Endothelial cell of umbilical vein (primary cell): Measurements from ENCODE around the gene PODXL2. TPM values are rescaled to one million over a fixed set of nuclear protein-coding genes. Genes with fewer than 3 reads are reported as not detected.

Experiments
- BruUV-seq: library from RNA; stranded (reverse); fragments of 400-500 nt; replicated peaks from 2 replicates; lab custom pipeline; 2021; lab: Mats Ljungman, UMichigan
- CTCF ChIA-PET: fragments of 300-600, 350-600 bp; sonication (Branson Sonifier 250); formaldehyde crosslinking; loops from one replicate; lab custom pipeline; 2021; ENCODE audit warnings: antibody characterized with exemption, inconsistent platforms; lab: Charles Lee
- POLR2A ChIA-PET: fragments of 300-600, 350-600 bp; sonication (Branson Sonifier 250); formaldehyde crosslinking; loops from one replicate; lab custom pipeline; 2021; ENCODE audit warnings: antibody characterized with exemption, inconsistent platforms; lab: Charles Lee
- DNase-seq: peaks from one replicate; pipeline ENCODE4 v3.0.0-alpha.2; 2011; ENCODE audit warnings: low read depth, low spot score
- FAIRE-seq: peaks from 2 replicates; lab custom pipeline; 2011; peaks lifted over from hg19 to GRCh38; lab: Jason Lieb, UNC
- H2AFZ ChIP-seq: 2 replicates; pipeline ENCODE4 v1.6.0; 2012; ENCODE audit warnings: low read depth, low read length, control low read depth, inconsistent platforms
- H3K27ac ChIP-seq: 2 replicates; pipeline ENCODE4 v1.5.1; 2011; ENCODE audit warnings: low read depth, mild to moderate bottlenecking, control low read depth, low read length, moderate library complexity; ENCODE audit not compliant: insufficient read depth
- H3K27me3 ChIP-seq, 2 experiments: 2 replicates each; pipeline versions ENCODE4 v1.6.0 to v1.6.1; 2011; ENCODE audit warnings: low read length in 2 of 2, mixed read lengths in 1 of 2; ENCODE audit not compliant: control insufficient read depth in 2 of 2, insufficient read depth in 2 of 2
- H3K36me3 ChIP-seq, 2 experiments: 2 replicates in 1 of 2; 3 replicates in 1 of 2; pipeline ENCODE4 v1.5.1; 2011; ENCODE audit warnings: low read length in 2 of 2, mild to moderate bottlenecking in 1 of 2, moderate library complexity in 1 of 2; ENCODE audit not compliant: control insufficient read depth in 2 of 2, insufficient read depth in 2 of 2; ENCODE audit errors: extremely low read depth in 1 of 2
- H3K4me1 ChIP-seq: 3 replicates; pipeline ENCODE4 v1.5.1; 2011; ENCODE audit warnings: mild to moderate bottlenecking, low read length; ENCODE audit not compliant: control insufficient read depth, insufficient read depth; ENCODE audit errors: extremely low read depth
- H3K4me2 ChIP-seq: 2 replicates; pipeline ENCODE4 v1.6.1; 2011; ENCODE audit warnings: low read length, control low read depth, mixed read lengths; ENCODE audit not compliant: insufficient read depth
- H3K4me3 ChIP-seq, 3 experiments: fragments of 200-600 bp in 1 of 3; sonication (generic), shearing (Covaris generic) in 1 of 3; replicated peaks in 1 of 3; 2 replicates each; pipeline ENCODE4 v1.5.1; 2011 to 2016; ENCODE audit warnings: control low read depth in 3 of 3, low read length in 3 of 3, mild to moderate bottlenecking in 2 of 3, inconsistent platforms in 1 of 3, low read depth in 1 of 3, moderate library complexity in 1 of 3; ENCODE audit not compliant: insufficient read depth in 1 of 3
- H3K79me2 ChIP-seq: 2 replicates; pipeline ENCODE4 v1.6.0; 2012; ENCODE audit warnings: low read length, inconsistent platforms; ENCODE audit not compliant: control insufficient read depth, insufficient read depth
- H3K9ac ChIP-seq: replicated peaks from 2 replicates; pipeline ENCODE3; 2011; ENCODE audit warnings: low read length, control low read depth; ENCODE audit not compliant: insufficient read depth; ENCODE audit errors: extremely low read depth
- H3K9me1 ChIP-seq: replicated peaks from 3 replicates; pipeline ENCODE4 v1.6.0; 2011; ENCODE audit warnings: mild to moderate bottlenecking, low read length; ENCODE audit not compliant: control insufficient read depth, insufficient read depth; ENCODE audit errors: extremely low read depth
- H3K9me3 ChIP-seq: replicated peaks from 2 replicates; pipeline ENCODE4 v1.5.1; 2012; ENCODE audit warnings: low read length, inconsistent platforms; ENCODE audit not compliant: control insufficient read depth, insufficient read depth
- H4K20me1 ChIP-seq: replicated peaks from 2 replicates; pipeline ENCODE3; 2011; ENCODE audit warnings: mild to moderate bottlenecking, low read length; ENCODE audit not compliant: control insufficient read depth, insufficient read depth; ENCODE audit errors: extremely low read depth
- EZH2 ChIP-seq: IDR thresholded peaks from 2 replicates; pipeline ENCODE4 v1.6.1; 2012; ENCODE audit warnings: borderline replicate concordance, low read depth, mild to moderate bottlenecking, moderate library complexity, low read length, inconsistent platforms; ENCODE audit not compliant: severe bottlenecking
- FOS ChIP-seq: IDR thresholded peaks from 2 replicates; pipeline ENCODE4 v1.6.1; 2011; ENCODE audit warnings: mild to moderate bottlenecking, low read length, moderate library complexity, borderline replicate concordance; ENCODE audit not compliant: insufficient read depth
- GATA2 ChIP-seq: IDR thresholded peaks from 2 replicates; pipeline ENCODE4 v1.7.0; 2011; ENCODE audit warnings: low read depth, mild to moderate bottlenecking, moderate library complexity, mixed read lengths, low read length; ENCODE audit not compliant: insufficient read length, insufficient read depth
- JUN ChIP-seq: IDR thresholded peaks from 2 replicates; pipeline ENCODE4 v1.6.1; 2011; ENCODE audit warnings: borderline replicate concordance, low read depth; ENCODE audit not compliant: insufficient read length, insufficient read depth
- MYC ChIP-seq: IDR thresholded peaks from one replicate; pipeline ENCODE4 v1.6.1; 2011; ENCODE audit warnings: mild to moderate bottlenecking, low read depth, low read length
- POLR2A ChIP-seq: IDR thresholded peaks from 2 replicates; pipeline ENCODE4 v1.6.1; 2012; ENCODE audit warnings: low read depth, mild to moderate bottlenecking, control low read depth, low read length
- POLR2AphosphoS5 ChIP-seq: IDR thresholded peaks from 2 replicates; pipeline ENCODE4 v1.6.1; 2012; ENCODE audit warnings: low read depth, mild to moderate bottlenecking, control low read depth, low read length, moderate library complexity; ENCODE audit not compliant: insufficient read depth
- dilution Hi-C: fragments of 300-500 bp; cut with MboI; formaldehyde crosslinking; loops from one replicate; pipeline ENCODE4 v1.15.0; 2019; ENCODE audit warnings: low sequenced_read_pairs; ENCODE audit not compliant: extremely low pct_ligation_motif_present
- intact Hi-C: fragments of 100-400 bp; cut with micrococcal nuclease; formaldehyde crosslinking; loops from one replicate; pipeline ENCODE4 v1.10.0; 2022
- polyA plus RNA-seq, 4 experiments: library from polyadenylated mRNA; depleted of rRNA in 3 of 4; stranded (reverse) in 3 of 4; unstranded in 1 of 4; fragments of >200 nt; gene quantifications; 2 replicates each; pipeline versions ENCODE4 v1.2.1 to v1.2.3, GENCODE V29; 2011 to 2012; ENCODE audit warnings: missing spikeins in 1 of 4
- total RNA-seq: library from RNA; stranded (reverse); gene quantifications from 2 replicates; pipeline ENCODE4 v1.2.3, GENCODE V29; 2021
- TF ChIP-seq, protein P1 (sequence below), 2 donors: IDR thresholded peaks; 1 replicate in 1 of 2; 2 replicates in 1 of 2; pipeline ENCODE4 v1.5.1; 2011; ENCODE audit warnings: low read length in 2 of 2, mild to moderate bottlenecking in 2 of 2, moderate library complexity in 2 of 2, control low read depth in 1 of 2, inconsistent platforms in 1 of 2, low read depth in 1 of 2; ENCODE audit not compliant: insufficient read depth in 1 of 2; ENCODE audit errors: extremely low read depth in 1 of 2
- TF ChIP-seq, protein P2 (sequence below): IDR thresholded peaks from 2 replicates; pipeline ENCODE4 v1.6.1; 2011; ENCODE audit not compliant: insufficient read depth, insufficient read length

Gene PODXL2
- total and polyA plus RNA-seq, 2 donors (not counting 3 experiments of a cell fraction or from before 2014, with no cell fraction given), result 5.5 to 6.5 TPM

GRCh38 chr3:127655641-127656040, 26.7 kb downstream of the PODXL2 start:
- POLR2A ChIA-PET, result no interaction called here
- H2AFZ ChIP-seq, result no peak overlapping the region

DNA sequence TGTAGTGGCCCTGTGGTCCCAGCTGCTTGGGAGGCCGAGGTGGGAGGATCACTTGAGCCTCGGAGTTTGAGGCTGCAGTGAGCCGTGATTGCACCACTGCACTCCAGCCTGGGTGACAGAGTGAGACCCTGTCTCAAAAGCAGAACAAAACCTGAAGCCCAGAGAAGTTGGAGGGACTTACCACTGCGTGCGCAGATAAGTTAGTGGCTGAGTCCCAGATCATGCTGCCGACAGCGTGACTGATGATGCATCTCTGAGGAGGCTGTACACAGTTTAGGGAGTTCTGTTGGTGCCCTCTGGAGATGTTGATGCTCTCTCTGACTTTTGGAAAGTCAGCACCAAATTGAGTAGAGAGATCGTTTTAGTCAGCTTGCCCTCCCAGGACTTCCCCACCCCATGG, 27.9 kb downstream of the PODXL2 start:
- Histone ChIP-seq H3K4me1 (no peaks in the 10 kb centered on the region), H4K20me1 (no peaks in the 10 kb centered on the region), H2AFZ (no peak overlapping the region), H3K9ac (no peak overlapping the region), H3K9me3 (no peaks in the 10 kb centered on the region), H3K4me3 (no peak overlapping the region), H3K27me3 (peaks cover 0 to 6% of the 10 kb centered on the region in 2 experiments), H3K36me3 (no peaks in the 10 kb centered on the region), H3K27ac (no peak overlapping the region), H3K4me2 (no peak overlapping the region), H3K79me2 (no peaks in the 10 kb centered on the region), H3K9me1 (no peaks in the 10 kb centered on the region)
- dilution Hi-C loops, result no loop called here
- CTCF ChIA-PET, result interaction anchor here (1.5 to 2.0 kb wide), 2 partner anchors 82 to 175 kb away, joined by 4 to 9 read pairs; no protein-coding TSS in a partner anchor
- TF ChIP-seq POLR2AphosphoS5, result no peak
- TF ChIP-seq JUN, result no peak
- TF ChIP-seq, protein P1, sequence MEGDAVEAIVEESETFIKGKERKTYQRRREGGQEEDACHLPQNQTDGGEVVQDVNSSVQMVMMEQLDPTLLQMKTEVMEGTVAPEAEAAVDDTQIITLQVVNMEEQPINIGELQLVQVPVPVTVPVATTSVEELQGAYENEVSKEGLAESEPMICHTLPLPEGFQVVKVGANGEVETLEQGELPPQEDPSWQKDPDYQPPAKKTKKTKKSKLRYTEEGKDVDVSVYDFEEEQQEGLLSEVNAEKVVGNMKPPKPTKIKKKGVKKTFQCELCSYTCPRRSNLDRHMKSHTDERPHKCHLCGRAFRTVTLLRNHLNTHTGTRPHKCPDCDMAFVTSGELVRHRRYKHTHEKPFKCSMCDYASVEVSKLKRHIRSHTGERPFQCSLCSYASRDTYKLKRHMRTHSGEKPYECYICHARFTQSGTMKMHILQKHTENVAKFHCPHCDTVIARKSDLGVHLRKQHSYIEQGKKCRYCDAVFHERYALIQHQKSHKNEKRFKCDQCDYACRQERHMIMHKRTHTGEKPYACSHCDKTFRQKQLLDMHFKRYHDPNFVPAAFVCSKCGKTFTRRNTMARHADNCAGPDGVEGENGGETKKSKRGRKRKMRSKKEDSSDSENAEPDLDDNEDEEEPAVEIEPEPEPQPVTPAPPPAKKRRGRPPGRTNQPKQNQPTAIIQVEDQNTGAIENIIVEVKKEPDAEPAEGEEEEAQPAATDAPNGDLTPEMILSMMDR (IDR thresholded peaks at IDR 0.05; ENCODE audit: extremely low read depth in 1 of 2, insufficient read depth in 1 of 2, low read depth in 1 of 2, low read length in 2 of 2), result no peak
- TF ChIP-seq, protein P2, sequence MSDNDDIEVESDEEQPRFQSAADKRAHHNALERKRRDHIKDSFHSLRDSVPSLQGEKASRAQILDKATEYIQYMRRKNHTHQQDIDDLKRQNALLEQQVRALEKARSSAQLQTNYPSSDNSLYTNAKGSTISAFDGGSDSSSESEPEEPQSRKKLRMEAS, result no peak
- no peak for TF ChIP-seq FOS
- no peak for TF ChIP-seq POLR2A
- no peak for TF ChIP-seq EZH2
- TF ChIP-seq MYC, result no peak
- TF ChIP-seq GATA2, result no peak
- DNase-seq, result no peak
- POLR2A ChIA-PET, result interaction anchor here (0.6 kb wide), 1 partner anchor 143 kb away, joined by 3 read pairs; no protein-coding TSS in a partner anchor
- intact Hi-C loops, result no loop called here
- no peak for FAIRE-seq
- BruUV-seq, result no TSS peak

More at GRCh38 chr3:127655641-127656040, 26.7 kb downstream of the PODXL2 start:
- Histone ChIP-seq H3K4me1 (no peaks in the 10 kb centered on the region), H3K27me3 (peaks cover 0 to 6% of the 10 kb centered on the region in 2 experiments), H3K27ac (no peak overlapping the region), H3K36me3 (no peaks in the 10 kb centered on the region), H3K9me1 (no peaks in the 10 kb centered on the region), H3K9ac (no peak overlapping the region), H4K20me1 (no peaks in the 10 kb centered on the region), H3K79me2 (no peaks in the 10 kb centered on the region), H3K9me3 (no peaks in the 10 kb centered on the region), H3K4me3 (no peak overlapping the region), H3K4me2 (no peak overlapping the region)
- TF ChIP-seq GATA2, result peak; percentile 5
- no peak for TF ChIP-seq MYC
- TF ChIP-seq EZH2, result no peak
- no peak for TF ChIP-seq JUN
- TF ChIP-seq, protein P2, result no peak
- intact Hi-C loops (no loop called here), dilution Hi-C loops (no loop called here)
- no peak for DNase-seq
- no peak for FAIRE-seq
- CTCF ChIA-PET, result interaction anchor here (1.4 to 2.0 kb wide), 4 partner anchors 80 to 304 kb away, joined by 4 to 9 read pairs (median 6); no protein-coding TSS in a partner anchor
- BruUV-seq, result no TSS peak
